Activated T-helper 17 cell treated with anti-CD3 and anti-CD28 coated beads, Interleukin-2, amount 50 U/mL, for 72 hours (primary cell): ENCODE measurements around the gene MINDY2. TPM values are rescaled to one million over a fixed set of nuclear protein-coding genes. Genes with fewer than 3 reads are reported as not detected.

Experiments used
- total RNA-seq, 2 donors: library from RNA; stranded (reverse); gene quantifications; one replicate each; pipeline ENCODE4 v1.2.3, GENCODE V29; 2022

The MINDY2 gene
- total RNA-seq, 2 donors from 2014 or later: 17.2 to 33.0 TPM

Other genes starting within 250 kb of the MINDY2 start
- 10 to 100 TPM; 85.3 to 93.0 TPM for gene ADAM10, start 21.6 kb upstream of the MINDY2 start, total RNA-seq
- gene SLTM, start 162.4 kb downstream of the MINDY2 start, total RNA-seq: 10 to 100 TPM; 62.8 to 94.6 TPM
- gene RNF111, start 216.4 kb downstream of the MINDY2 start, total RNA-seq: 10 to 100 TPM; 28.9 to 46.2 TPM